HG02981 (cell line): ENCODE data around the gene MAPRE2.
A peak's percentile ranks its signal among the peaks of the same experiment; 100 is the strongest.
"Not testable (repeated sequence)": the region's sequence is repeated elsewhere in the genome, so short reads cannot be mapped to it uniquely, and the experiment has no call there.

Experiments
- ATAC-seq: cut with Tn5 transposase; IDR thresholded peaks from one replicate; pipeline ENCODE4 v1.9.1; 2021; ENCODE audit warnings: mild to moderate bottlenecking, moderate library complexity; ENCODE audit not compliant: unreplicated experiment

Gene MAPRE2

DNA sequence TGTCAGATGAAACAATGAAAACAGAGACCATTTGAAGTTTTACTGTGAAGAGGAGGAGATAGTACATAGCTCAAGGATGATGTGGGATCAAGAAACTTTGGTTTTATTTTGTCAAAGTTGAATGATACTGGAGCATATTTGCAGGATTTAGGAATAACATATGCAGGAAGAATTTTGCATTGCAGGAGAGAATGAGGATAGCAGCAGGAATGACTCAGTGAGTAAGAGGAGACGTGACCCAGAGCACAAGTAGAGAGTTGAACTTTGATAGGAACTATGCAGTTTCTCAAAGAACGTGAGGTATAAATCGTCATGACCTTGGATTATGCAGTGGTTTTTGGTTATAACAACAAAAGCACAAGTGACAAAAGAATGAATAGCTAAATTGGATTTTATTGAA is 47.7 kb downstream of the MAPRE2 start:
- ATAC-seq: no peak

DNA sequence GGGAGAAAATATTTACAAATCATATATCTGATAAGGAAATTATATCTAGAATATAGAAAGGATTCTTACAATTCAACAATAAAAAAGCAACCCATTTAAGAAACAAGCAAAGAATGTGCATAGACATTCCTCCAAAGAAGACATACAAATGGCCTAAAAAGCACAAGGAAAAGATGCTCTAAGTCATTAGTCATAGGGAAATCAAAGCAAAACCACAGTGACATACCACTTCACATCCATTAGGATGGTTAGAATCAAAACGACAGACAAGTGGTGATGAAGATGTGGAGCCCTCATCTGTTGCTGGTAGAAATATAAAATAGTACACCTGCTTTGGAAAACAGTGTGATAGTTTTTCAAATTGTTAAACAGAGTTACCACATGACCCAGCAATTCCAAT is 48.2 kb downstream of the MAPRE2 start:
- ATAC-seq: no peak

DNA sequence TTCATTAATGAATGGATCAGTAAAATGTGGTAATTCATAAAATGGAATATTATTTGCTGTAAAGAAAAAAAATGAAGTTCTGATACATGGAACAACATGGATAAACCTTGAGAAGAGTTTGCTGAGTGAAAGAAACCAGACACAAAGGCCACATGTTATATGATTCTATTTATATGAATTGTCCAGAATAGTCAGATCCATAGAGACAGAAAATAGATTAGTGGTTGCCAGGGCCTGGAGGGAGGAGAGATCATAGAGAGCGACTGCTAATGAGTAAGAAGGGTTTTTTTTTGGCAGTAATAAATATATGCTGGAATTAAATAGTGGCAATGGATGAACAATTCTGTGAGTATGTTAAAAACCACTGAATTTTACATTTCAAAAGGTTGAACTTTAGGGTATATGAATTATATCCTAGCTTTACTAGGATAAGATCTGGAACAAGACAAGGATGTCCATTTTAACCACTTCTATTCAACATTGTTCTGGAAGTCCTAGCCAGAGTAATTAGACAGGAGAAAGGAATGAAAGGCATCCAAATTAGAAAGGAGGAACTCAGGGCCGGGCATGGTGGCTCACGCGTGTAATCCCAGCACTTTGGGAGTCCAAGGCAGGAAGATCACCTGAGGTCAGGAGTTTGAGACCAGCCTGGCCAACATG is 48.8 kb downstream of the MAPRE2 start:
- no peak for ATAC-seq

DNA sequence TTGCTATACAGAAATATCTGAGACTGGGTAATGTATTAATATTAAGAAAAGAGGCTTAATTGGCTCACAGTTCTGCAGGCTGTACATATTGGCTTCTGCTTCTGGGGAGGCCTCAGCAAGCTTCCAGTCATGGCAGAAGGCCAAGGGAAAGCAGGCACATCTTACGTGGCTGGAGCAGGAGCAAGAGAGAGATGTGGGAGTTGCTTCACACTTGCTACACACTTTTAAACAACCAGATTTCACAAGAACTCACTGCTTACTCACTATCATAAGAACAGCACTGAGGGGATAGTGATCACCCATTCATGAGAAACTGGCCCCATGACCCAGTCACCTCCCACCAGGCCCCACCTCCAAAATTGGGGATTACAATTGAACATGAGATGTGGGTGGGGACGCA is 50.6 kb downstream of the MAPRE2 start:
- ATAC-seq: no peak

DNA sequence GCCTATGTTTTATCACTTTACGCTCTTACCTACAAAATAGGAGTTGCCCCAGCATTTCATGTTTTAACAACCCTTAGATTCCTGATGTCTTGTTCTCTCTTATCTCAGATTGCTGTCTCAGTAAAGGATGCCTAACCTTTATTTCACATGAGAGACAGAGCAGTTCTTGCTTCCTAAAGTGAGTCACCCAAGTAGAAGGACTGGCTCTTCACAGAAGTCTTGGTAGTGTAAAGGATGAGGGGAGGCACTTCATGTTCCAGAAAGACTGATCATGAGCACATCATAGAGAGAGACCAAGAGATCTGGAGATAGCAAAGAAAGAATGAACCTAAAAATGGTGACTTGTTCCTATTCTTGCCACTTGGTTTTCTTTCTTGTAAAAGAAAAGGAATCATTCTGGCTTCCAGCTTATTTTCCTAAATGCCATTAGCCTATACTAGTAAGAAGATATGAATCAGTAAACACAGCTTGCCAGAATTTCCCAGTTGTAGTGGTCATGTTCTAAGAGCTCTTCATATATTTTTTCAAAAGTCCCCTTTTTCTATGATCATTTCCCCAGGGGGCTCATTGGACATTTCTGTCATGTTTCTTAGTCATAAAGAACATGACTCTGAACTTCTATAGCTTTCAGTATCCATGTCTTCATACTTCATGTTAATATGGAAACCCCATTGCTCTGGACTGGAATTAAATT is 54.9 kb downstream of the MAPRE2 start:
- peak; percentile 93 for ATAC-seq

DNA sequence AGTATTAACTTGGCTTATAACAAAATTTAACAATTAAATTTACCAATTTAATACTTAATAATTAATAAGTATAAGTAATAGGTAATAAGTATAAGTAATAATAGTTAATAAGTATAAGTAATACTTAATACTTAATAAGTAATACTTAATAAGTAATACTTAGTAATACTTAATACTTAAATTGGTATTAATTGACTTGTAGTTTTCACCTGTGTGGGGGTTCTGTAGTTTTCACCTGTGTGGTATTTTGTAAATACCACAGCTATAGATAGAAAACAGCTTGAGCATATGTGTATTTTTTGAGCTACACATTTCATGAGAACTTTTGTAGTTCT is 55.4 kb downstream of the MAPRE2 start:
- peak; percentile 21 for ATAC-seq

DNA sequence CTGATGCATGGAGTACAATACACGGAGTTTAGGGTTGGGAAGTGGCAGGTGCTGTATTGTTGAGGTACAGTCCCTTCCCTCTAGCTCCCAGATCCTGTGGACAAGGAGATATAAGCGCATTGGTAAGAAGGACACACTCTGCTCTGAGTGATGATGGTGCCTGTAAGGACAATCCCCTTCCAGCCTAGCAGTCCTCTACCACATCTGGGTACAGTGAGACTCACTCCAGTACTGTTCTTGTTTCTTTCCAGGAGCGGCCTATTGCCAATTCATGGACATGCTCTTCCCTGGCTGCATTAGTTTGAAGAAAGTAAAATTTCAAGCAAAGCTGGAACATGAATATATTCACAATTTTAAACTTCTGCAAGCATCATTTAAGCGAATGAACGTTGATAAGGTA is 56.0 kb downstream of the MAPRE2 start:
- ATAC-seq: no peak

DNA sequence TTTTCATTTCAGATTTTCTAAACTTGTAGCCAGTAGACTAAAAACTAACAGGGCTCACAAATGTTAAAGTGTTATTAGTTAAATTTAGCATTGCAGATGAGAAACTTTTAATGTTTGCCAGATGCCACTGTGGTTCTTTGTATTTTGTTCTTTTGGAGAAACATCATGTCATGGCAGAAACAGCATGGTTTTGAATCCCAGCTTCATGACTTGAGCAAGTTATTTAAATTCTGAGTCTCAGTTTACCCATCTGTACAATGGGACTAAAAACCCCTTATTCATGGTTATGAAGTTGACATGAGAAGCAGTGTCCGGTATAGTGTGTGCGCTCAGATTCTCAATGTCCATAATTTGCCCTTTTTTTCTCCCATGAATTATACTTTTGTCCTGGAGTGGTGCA is 56.5 kb downstream of the MAPRE2 start:
- ATAC-seq: no peak

DNA sequence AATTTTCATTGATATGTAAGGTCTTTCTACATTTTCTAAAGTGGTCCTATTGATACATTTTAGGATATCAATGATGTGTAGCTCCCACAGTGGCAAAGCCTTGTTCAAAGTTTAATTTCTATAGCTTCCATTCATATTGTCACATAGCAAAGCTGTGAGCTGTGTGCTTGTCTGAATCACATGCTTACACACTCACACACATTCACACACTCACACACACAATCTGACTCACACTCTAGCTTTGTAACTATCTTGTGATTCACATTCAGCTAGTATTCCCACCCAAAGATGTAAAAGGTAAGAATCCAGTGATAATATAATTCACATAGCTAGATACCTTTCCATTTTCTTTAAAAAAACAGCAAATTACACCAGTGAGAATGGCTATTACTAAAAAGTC is 58.7 kb downstream of the MAPRE2 start:
- no peak for ATAC-seq

DNA sequence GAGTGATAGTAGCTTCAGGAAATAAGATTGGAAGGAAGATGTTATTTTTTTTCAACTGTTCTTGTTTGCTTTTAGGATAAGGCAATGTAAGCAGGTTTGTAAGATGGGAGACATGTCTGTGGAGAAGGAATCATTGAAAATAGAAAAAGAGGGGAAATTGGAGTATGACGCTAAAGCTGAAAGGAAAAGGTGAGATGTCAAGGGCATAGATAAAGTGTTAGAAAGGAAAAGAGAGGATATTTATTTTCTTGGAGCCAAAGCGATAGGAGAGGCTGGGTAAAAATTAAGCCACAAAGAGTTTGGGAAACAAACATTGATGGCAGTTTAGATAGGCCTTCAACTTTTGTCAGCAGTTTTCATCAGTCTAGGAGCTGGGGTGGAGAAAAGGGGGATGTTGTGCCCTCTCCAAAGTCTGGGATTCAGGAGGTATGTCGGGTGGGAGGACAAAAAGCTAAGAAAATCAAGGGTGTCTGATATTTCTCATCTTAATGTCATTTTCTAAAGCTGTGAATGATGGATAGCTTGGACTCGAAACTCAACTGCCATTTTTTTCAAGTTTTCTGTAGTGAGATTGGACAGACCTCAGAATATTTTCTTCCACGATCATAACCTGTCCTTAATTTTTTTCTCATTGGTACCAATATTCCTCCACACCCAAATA is 63.3 kb downstream of the MAPRE2 start:
- no peak for ATAC-seq

DNA sequence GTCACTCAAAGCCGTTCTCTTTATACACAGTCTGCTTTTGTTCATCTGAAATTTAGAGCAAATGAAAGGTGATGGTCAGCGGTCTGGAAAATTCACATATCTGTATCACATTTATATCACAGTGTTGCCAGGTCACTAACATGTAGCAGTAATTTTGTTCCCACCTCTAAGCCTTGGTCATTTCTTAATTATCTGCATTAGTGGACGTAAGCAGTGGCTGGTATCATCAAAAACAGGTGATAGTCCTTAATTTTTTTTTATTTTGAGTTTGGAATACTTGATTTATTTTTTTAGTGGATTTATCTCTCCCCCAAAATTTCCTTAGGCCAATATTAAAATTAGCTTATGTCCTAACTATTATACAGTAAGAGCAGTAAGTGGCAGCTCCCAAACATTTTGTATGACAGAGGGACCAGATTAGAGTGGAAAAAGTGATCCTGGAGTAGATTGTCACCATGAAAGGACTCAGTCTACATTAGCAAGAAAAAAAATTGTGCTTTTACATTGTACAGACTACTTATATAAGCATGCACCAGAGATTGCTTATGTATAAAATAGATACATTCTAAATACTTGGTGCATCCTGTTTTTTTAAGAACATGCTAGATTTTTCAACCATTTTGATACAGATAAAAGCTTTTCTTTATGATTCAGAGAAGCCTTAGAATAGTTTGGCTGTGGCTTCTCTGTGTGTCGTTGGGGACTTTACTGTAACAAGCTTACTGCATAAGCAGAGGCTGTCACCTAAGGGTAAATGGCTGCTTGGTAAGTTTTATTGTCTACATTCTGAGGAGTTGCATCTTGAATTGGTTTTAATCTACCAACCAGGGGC is 65.0 kb downstream of the MAPRE2 start:
- ATAC-seq: no peak

DNA sequence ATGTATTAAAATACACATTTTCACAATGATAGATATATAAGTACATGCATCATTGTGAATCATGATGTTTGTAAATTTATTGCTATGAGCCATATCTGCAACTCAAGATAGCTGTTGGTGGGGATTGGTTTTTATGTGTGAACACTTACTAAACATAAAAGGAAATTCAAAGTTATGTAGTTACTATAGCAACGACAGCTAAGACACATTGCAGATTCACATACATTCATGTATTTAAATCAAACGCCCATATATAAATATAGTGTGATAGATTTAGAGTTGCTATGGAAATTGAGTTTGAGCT is 65.6 kb downstream of the MAPRE2 start:
- no peak for ATAC-seq

DNA sequence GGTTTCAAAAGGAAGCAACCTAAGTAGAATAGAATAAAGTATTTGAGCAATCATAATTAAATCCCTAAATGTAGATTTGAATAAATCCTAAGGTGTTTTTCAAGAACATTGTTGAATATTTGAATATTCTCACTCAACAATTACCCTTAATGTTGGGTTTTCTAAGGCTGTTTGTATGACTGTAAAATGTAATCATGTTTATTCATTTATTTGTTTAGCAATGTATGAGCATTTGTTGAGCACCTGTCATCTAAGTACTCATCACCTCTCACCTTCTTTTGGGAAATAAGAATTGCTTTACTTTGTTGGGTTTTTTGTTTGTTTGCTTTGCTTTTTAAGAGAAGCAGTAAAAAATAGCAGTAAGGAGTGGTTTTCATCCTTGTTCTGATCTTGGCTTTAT is 66.0 kb downstream of the MAPRE2 start:
- ATAC-seq: no peak

DNA sequence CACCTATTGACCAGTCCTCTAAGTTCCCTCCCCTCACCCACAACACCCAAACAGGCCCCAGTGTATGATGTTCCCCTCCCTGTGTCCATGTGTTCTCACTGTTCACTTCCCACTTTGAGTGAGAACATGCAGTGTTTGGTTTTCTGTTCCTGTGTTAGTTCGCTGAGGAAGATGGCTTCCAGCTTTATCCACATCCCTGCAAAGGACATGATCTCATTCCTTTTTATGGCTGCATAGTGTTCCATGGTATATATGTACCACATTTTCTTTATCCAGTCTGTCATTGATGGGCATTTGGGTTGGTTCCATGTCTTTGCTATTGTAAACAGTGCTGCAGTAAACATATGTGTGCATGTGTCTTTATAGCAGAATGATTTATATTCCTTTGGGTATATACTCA is 66.9 kb downstream of the MAPRE2 start:
- ATAC-seq: not testable (repeated sequence)

DNA sequence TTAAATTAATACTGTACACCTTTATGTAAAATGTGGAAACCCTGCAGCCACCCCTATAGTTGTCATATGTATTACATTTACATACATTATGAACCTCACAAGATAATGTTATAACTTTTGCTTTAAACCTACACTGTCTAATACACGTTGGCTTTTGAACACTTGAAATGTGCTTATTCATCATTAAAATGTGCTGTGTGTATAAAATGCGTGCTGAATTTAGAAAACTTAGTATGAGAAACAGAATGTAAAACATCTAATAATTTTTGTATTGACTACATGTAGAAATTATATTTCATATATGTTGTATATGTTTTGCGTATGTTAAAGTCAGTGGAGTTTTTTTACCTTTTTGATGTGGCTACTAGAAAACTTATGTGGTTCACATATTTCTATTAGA is 68.8 kb downstream of the MAPRE2 start:
- ATAC-seq: no peak

DNA sequence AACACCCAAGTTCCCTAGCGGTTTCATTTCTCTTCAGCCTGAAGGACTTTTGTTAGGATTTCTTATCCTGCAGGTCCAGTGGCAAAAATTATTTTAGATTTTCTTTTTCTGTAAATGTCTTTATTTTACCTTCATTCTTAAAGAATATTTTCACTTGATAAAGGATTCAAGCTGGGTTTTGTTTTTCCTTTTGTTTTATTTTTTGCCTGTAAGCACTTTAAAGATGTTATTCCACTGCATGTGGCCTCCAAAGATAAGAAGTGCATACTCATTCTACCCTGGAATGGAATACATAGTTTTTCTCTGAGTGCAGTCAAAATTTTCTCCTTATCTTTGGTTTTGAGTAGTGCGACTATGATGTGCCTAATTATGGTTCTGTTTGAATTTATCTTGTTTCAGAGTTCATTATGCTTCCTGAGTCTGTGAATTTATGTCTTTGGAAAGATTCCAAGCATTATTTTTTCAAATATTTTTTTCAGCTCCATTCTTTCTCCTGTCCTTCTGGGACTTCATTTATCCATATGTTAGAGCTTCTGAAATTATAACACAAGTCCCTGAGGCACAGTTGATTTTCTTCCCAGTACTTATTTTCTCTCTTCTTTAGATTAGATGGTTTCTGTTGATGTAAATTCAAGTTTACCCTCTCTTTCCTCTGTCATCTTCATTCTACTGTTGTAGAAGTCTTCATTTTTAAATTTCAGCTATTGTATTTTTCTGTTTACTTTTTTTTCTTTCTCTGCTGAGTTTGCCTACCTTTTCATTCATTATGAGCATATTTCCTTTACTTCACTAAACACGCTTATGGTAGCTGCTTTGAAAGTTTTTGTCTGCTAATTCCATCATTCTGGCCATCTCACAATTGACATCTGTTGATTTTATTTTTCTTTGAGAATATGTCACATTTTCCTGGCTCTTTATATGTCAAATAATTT is 69.6 kb downstream of the MAPRE2 start:
- ATAC-seq: no peak

DNA sequence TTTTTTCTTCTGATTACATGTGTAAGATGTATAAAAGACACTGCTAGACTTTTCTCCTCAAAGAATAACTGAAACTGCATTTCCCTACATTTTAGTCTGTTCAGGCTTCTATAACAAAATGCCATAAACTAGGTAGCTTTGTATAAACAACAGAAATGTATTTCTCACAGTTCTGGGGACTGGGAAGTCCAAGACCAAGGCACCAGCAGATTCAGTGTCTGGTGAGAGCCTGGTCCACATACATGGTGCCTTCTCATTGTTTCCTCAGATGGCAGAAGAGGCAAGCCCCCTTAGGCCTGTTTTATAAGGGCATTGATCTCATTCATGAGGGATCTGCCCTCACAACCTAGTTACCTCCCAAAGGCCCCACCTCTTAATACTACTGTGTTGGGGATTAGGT is 71.5 kb downstream of the MAPRE2 start:
- no peak for ATAC-seq

DNA sequence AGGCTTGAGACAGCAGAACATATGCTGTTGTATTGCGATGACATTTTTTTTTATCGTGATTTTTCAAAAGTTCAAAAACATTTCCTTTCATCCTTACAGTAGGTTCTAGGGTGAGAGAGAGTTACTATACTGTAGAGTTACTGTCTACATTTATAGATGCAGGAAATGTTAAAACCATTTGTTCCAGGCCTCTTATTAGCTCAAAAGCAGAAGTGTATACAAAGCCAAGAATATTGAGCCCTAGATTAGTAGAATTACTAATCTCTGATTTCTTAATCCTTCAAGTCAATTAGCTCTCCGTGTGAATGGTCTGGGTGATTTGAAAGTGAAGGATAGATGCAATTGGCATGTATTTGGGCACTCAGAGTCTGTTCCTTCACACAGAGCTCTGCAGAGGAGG is 73.1 kb downstream of the MAPRE2 start:
- ATAC-seq: no peak

DNA sequence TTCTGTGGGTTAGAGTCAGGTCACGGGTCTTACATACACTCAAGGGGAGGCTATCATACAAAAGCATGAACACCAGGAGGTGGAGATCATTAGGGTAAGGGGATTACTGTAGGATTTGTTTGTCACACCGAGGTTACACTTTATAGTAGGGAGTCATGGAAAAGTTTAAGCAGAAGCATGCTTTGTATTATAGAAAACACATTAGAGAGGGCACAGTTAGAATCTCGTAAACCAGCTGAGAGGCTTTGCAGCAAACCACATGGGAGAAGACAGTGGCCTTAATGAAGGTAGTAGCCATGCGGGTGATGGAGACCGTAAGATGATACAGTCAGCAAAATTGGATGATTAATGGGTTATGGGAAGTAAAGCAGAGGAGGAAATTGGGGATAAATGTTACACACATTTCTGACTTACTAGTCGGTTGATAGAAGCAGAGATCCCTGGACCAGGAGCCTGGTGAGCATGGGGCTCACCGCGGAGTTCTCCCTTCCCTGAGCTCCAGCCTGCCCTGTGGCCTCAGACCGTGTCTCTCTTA is 75.6 kb downstream of the MAPRE2 start:
- no peak for ATAC-seq

DNA sequence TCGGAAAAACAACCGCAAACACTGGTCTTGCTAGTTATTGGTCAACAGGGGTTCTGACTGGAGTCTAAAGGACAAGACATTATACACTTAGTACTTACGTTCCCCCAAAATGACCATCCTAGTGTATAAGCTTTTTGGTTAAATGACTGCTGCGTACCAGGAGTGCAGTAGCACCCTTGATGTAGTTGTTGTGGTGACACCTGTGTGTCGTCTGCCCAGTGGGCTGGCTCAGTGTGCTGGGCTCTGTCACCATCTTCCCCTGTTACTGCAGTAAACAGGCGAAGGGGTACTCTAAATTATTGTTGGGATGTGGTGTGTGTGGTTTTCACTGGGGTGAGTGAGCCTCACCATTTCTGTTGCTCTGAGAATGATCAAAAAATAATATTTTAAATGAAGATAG is 76.2 kb downstream of the MAPRE2 start:
- no peak for ATAC-seq
